DMS 273 treated with DMSO at 0.1 percent for 48 hours (cell line): ENCODE data around the gene TIMM22.
"Not testable (repeated sequence)": the region's sequence is repeated elsewhere in the genome, so short reads cannot be mapped to it uniquely, and the experiment has no call there.

ENCODE experiments used
- DNase-seq: peaks from one replicate; lab custom pipeline; 2025; lab: John Stamatoyannopoulos, UW

TIMM22 gene

DNA sequence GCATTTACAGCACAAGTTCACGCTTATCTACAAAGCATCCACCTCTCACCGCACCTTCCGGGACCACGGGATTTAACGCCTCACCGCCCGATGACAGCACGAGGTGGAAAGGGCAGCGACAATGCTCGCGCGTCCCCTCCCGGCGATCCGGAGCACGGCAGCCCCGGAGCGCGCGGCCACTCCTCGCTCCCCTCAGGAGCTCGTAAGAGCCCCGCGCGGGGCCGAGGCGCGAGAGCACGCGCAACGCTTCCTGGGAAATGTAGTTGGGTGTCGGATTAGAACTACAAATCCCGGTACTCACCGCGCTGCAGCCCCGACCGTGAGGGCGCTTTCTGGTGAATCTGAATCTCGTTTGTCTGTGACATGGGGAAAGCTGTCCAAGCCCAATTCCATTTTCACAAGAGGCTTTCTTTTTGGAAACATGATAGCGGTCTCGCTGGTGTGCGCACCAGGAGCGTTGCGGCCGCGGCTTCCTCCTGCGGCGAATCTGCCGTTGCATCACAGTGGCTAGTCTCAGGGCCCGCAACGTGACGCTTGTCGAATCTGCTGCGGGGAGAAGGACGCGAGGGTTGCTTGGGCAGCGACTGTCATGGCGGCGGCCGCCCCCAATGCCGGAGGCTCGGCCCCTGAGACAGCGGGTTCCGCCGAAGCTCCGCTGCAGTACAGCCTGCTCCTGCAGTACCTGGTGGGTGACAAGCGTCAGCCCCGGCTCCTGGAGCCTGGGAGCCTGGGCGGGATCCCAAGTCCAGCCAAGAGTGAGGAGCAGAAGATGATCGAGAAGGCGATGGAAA lies at the start of gene TIMM22:
TSS of gene TIMM22 (plus strand) at position 576 of the 791 bp plus-strand sequence. CDS start at position 590, 14 bp downstream.
- peak; percentile 91 for DNase-seq

DNA sequence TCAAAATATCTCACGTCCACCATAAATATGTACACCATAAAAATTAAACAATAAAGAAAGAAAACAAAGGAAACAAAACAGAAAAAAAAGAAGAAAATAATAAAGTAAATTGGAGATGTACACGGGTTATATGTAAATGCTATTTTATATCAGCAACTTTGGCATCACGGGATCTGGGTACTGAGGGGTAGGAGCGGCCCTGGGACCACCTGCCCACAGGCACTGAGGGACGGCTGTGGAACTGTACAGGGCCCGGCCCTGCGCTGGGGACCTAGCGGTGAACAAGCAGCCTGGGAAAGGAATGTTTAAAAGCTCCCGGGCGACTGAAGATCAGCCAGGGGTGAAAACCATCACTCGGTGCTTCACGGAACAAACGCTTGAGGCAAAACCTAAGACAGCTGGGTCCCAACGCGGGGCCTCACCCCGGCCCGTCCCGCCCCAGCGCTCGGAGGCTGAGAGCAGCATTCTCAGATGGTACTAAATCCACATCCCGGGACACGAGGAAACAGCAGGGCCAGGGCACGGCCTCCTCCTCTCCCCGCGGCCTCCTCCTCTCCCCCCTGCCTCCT lies 48.6 kb upstream of the TIMM22 start:
- DNase-seq: no peak

DNA sequence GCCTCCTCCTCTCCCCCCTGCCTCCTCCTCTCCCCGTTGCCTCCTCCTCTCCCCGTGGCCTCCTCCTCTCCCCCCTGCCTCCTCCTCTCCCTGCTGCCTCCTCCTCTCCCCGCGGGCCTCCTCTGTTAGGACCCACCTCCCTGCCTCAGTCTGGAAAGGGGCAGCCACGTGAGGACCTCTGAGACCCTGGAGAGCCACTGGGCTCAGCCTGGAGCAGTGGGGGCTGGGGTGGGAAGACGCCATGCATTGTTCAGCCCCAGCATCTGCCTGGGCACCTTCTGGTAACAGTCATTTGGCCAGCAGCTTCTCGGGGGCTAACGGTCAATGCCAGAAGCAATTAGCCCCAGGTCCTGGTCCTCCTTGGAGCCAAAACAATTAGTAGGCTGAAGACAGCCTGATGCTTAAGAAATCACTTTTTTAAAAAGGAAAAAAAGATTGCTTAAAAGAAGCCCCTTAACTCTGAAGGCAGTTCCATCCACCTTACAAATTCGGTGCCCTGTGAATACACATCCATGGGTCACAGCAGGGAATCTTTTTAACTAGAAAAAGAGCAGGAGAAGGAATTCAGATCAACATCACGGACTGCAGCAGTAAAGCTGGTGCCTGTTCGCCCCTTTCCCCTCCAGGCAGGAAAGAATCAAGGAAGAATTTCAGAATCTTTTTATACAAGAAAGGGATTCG lies 47.2 kb upstream of the TIMM22 start:
- DNase-seq: no peak

DNA sequence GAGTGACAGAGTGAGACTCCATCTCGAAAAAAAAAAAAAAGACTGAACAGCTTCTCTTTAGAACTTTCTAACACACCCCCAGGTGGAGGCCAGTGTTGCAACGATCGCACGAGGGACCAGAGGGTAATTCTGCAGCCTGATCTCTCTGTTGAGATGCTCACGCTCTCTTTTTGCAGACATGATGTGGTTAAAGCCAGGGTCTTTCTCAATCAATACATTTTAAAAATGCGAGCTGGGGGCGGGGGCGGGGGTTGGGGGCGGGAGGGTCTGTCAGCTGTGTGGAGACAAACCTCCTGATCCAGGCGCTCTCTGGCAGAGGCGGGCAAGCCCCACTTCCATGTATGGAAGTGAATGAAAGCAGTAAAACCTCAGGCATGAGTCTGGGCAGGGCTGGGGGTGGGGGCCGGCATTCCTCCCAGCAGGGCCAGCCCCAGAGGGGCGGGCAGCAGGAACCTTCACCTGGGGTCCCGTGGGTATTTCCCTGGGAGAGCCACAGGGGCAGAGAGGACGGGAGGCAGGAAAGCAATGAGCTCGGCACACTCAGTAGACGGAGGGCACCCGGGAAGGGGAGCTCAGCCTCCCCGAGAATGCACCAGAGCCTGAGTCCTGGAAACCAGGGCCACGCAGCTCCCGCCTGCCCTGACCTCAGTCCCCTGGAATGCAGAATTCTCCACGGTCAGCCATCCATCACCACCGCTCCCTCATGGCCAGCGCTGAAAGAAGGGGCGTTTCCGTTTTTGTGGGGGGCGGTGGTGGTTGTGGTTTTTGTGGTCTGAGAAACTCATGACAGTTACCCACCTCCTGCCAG lies 45.4 kb upstream of the TIMM22 start:
- no peak for DNase-seq

DNA sequence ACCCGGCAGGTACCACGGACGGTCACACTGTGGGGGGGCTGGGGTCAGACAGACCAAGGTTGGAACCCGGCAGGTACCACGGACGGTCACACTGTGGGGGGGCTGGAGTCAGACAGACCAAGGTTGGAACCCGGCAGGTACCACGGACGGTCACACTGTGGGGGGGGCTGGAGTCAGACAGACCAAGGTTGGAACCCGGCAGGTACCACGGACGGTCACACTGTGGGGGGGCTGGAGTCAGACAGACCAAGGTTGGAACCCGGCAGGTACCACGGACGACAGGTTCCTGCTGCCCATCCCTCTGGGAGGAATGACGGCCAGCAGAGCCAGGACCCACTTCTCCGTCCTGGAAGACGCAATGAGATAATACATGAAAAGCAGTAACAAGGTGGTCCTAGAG lies 44.3 kb upstream of the TIMM22 start:
- DNase-seq: not testable (repeated sequence)

DNA sequence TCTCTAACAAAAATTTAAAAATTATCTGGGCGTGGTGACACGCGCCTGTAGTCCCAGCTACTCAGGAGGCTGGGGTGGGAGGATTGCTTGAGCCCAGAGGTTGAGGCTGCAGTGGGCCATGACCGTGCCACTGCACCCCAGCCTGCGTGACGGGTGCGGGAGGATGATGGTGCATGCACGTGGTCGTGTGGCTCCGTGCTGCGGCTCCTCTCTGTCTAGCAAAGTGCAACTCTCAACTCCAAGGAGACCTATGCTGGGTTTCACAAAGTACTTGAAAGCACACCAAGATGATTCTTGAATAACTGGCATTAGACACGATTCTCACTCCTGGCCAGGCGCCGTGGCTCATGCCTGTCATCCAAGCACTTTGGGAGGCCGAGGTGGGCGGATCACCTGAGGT lies 43.2 kb upstream of the TIMM22 start:
- no peak for DNase-seq

DNA sequence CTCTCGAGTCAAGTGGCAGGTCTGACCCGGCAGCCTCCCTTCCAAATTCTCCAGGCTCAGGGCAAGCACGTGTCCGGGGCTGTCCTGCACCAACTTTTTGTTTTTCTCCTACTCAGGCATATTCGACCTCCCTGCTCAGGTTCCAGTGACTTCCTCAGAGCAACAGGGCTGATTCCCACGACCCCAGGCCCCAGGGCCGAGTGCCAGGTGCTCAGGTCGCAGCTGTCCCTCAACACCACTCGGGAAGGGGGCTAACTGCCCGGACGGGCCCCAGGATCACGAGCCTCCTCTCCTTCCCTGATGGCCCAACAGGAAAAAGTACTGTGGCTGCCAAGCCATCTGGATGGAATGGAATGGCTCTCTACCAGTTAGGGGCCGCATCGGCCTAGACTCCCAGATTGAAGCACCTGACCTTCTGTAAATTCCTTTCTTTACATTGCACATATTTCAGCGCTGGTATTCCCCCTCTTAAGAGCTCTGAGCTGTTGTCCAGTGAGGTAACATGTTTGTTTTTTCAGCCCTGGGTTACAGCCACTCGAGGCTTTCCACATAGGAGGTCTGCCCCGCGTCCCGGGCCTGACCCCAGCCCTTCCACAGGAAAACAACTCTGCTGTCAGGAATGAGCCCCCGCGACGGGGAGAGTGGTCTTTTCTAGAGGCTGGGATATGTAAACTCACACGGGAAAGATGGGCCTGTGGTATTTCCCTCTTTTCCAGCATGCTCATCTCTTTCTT lies 42.3 kb upstream of the TIMM22 start:
- no peak for DNase-seq

DNA sequence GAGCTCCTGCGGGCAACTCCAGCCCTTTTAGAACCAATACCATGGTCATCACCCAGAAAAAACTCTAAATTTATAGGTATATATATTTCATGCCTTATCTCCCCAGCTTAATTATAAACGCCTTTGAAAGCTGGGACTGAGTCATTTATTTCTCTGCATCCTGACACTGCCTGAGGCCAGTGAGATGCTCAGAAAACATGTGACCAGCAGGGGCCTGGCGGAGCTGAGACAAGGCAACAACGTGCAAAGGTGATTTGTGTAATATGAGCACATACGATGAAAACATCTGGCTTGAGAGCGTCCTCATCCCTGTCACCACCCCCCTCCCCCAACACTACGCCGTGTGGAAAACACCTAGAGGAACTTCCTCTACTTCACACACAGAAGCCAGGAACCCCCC lies 40.0 kb upstream of the TIMM22 start:
- DNase-seq: no peak

DNA sequence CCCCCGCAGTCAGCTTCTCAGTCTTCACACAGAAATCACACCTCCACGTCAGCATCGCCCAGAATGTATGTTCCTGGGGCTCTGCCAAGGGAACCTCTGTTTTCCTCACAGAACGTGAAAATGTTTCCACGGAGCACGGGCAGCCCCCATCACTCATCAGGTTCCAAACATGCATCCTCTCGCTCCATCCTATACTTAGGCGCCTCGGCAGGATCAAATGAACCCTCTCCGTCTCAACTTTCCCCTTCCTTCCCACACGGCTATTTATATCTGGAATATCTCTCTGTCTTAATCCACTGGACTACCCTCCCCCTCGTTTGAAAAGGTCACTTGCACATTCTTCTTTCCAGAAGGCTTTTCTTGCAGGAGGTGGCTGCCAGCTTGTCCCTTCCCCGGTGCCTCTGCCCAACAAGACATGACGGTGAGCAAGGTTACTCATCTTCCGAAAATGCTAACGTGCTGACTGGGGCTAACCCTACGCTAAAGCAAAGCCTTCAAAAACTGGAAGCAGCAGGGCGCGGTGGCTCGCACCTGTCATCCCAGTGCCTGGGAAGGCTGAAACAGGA lies 39.0 kb upstream of the TIMM22 start:
- DNase-seq: no peak

DNA sequence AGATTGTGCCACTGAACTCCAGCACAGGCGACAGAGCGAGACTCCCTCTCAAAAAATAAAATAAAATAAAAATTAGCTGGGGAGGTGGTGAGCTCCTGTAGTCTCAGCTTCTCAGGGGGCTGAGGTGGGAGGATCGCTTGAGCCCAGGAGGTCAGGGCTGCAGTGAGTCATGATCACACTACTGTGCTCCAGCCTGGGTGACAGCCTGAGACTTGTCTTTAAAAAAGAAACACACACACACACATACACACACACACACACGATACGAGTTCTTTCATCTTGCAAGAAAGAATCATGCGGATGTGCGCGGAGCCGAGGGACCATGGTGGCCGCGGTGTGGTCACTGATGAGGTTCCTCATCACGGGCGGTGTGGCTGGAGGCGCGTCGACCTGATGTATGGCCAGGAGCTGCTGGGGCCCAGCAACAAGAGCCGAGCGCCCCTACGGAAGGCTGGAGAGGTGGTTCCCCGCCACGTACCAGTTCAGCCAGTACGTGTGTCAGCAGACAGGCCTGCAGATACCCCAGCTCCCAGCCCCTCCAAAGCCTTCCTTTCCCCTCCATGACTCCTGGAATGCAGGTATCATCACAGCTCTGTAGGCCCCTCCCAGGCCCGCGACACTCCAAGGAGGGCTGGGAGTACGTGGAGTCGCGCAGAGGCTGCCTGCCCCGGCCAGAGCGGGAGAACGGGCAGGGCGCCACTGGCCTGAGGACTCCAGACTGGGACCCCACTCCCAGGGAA lies 38.0 kb upstream of the TIMM22 start:
- no peak for DNase-seq

DNA sequence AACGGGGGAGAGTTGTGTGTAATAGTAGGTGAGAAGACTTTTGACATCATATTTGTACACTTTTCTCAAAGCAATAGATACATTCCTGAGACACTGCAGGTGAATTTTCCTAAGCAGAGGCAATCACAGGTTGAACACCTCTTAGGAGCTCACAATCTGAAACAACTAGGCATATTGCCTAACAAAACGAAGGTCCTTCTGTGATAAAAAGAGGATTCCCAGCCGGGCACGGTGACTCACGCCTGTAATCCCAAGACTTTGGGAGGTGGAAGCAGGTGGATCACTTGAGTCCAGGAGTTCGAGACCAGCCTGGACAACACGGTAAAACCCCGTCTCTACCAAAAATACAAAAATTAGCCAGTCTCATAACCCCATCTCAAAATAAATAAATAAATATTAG lies 34.8 kb upstream of the TIMM22 start:
- DNase-seq: no peak

DNA sequence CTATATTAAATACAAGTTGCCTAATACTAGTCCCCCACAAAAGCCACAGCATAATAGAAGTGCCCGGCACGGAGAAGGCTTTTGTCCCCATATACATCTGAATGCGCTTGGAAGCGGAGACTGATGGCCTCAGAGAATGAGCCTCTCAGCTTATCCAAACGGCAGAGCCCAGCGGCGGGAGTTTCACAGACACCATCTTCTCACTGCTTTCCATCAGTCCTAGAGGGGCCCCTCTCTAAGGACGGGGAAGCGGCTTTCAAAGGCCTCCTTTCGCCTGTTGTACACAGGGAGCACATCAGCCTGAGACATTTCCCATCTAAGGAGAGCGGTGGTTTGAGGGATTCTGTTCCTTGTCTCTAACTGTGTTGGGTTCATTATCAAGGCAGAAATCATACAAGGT lies 34.3 kb upstream of the TIMM22 start:
- DNase-seq: no peak

DNA sequence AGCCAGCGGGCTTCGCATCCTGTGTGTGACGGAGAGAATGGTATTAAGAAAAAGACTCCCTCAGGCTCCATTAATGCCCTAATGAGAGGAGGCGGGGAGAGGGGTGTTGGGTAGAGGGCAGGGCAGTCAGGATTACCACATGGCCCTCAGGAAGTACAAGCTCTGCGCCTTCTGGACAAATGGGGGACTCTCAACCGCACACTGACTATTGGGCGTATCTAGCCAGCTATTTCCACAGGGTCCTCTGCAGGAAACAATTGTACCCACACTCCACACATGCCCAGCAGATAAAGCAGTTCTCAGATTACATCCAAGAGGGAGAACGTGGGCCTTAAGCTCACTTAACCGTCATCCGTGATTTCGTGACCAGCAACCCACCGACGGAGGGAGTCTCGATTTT lies 32.1 kb upstream of the TIMM22 start:
- no peak for DNase-seq

DNA sequence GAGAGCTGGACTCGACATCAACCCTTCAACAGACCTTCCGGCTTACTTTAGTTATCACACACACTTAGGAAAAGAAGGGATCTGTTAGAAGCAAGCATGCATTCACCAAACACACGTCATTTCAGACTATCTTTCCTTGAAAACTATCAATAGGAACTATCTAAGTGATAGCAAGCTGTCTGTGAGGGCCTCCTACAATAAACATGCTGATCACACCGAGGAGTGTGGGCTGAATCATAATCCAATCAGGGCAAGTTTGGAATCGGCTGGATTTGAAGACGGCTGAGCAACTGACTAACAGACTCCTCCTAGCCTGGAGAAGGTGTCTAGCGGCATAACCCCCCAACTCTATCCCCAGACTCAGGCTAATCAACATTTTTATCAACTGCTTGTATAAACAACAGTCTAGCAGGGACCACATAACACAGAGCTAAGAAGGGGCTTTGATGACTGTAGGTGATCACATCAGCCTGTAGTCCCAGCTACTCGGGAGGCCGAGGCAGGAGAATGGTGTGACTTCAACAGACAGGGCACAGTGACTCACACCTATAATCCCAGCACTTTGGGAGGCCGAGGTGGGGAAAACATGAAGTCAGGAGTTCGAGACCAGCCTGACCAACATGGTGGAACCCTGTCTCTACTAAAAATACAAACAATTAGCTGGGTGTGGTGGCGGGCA lies 31.5 kb upstream of the TIMM22 start:
- no peak for DNase-seq

DNA sequence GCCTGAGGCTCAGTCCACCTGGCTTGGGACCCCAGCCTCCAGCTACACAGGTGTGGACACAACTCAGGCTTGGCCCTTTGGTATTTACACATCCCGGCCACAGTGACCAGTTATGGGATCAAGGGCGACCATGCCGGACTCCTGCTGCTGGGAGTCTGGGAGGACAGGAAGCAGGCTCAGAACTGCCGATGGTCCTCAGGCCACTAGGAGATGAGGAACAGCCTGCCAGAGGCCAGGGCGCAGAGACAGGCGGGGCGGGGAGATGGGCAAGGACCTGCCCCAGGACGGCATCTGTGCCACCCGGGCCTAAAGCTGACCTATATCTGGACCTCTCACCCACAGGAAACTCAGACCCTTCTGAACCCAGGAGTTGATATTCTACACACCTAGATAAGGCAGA lies 29.8 kb upstream of the TIMM22 start:
- DNase-seq: no peak

DNA sequence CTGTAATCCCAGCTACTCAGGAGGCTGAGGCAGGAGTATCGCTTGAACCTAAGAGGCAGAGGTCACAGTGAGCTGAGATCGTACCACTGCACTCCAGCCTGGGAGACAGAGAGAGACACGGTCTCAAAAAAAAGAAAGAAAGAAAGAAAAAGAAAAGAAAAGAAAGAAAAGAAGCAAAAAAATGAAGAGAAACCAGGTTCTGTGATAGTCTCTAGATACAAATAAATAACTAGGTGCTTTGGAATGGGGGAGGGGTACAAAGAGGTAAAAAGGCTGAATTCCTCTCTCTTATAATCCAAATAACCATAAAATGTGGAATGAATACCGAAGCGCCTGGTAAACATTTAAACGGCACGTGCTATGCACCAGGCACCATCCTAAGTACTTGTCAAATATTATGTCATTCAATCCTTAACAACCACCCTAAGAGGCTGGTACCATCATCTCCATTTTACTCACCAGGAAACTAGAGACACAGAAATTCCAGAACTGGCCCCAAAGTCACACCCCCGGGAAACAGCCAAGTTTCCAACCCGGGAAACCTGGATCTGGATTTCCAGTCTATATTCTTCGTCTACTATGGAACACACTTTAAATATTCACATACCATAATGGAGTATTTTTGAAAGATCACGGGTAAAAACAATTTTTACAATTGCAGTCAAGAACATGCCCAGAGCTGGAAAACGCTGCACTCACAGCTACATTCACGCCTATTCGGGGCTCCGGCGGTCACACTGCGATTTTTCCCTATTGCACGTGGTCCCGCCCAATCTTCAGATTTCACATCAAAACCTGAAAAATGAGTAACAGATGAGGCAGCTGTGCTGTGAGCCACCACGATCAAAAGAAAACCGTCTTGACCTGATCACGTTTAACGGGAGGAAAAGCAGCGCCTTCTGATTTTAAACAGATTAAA lies 27.9 kb upstream of the TIMM22 start:
- DNase-seq: no peak

DNA sequence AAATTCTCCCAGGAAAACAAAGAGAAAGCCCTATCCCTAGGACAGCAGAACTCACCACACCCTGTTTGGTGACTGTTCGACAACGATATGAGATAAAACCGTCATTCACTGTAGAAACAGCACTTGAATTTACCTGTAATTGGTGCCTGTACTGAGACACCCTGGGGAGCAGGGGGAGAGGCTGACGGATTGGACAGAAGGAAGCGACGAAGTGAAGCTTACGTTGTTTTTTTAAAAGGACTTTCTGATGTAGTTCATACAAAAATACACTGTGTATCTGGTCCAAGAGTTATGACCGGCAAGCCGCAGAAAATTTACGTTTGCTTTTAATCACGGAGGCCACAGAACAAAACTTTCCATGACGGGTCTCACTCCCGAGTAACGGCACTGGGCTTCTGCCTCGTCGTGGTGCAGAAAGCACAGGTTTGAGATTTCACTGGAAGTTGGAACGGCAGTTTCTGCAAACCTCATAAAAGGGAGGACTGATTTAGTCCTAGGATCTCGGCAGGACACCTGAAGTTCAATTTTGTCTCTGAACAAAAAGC lies 27.0 kb upstream of the TIMM22 start:
- DNase-seq: no peak

DNA sequence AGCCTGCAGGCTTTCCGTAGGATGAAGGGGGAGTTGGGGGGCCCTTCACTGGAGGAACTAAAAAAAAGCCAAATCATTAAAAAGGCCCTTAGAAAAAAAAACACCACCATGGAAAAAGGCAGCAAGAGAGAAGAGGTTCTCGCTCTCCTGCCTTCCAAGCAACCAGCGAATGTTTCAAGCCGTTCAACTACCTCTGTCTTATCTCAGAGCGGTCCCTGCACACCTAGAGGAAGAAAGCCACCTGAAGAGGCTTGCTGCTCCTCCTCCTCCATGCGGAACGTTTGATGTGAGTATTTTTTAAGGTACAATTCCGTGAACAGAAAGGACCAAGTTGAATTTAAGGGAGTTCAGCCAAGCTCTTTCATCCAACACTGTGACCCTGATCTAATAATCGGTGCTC lies 26.6 kb upstream of the TIMM22 start:
- no peak for DNase-seq

DNA sequence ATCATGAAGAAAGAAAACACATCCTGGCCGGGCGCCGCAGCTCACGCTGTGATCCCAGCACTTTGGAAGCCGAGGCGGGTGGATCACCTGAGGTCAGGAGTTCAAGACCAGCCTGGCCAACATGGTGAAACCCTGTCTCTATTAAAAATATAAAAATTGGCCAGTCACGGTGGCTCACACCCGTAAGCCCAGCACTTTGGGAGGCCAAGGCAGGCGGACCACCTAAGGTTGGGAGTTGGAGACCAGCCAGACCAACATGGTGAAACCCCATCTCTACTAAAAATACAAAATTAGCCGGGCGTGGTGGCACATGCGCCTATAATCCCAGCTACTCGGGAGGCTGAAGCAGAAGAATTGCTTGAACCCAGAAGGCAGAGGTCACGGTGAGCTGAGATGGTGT lies 25.1 kb upstream of the TIMM22 start:
- DNase-seq: not testable (repeated sequence)
